ENCODE results near the gene RNASE3.

GRCh38 chr14:20848955-20849570 lies 42.1 kb upstream of the RNASE3 start:
- TF ChIP-seq CTCF (IDR thresholded peaks at IDR 0.05; ENCODE audit: extremely low read depth in 1 of 2, insufficient read depth in 1 of 2, low read depth in 1 of 2, low read length in 2 of 2) (no peak), JUN (IDR thresholded peaks at IDR 0.05; ENCODE audit: borderline replicate concordance, insufficient read depth, insufficient read length, low read depth) (no peak), POLR2A (IDR thresholded peaks at IDR 0.05; ENCODE audit: low read depth, low read length) (no peak), POLR2AphosphoS5 (IDR thresholded peaks at IDR 0.05; ENCODE audit: insufficient read depth, low read depth, low read length) (no peak), EZH2 (IDR thresholded peaks at IDR 0.05; ENCODE audit: borderline replicate concordance, low read depth, low read length, severe bottlenecking) (no peak)
- TF ChIP-seq, protein P1, sequence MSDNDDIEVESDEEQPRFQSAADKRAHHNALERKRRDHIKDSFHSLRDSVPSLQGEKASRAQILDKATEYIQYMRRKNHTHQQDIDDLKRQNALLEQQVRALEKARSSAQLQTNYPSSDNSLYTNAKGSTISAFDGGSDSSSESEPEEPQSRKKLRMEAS (IDR thresholded peaks at IDR 0.05; ENCODE audit: insufficient read depth, insufficient read length) = no peak
